Purkinje cell (primary cell): Measurements from ENCODE around the gene SBK3. TPM values are rescaled to one million over a fixed set of nuclear protein-coding genes. Genes with fewer than 3 reads are reported as not detected.

ENCODE experiments used
- polyA plus RNA-seq: library from polyadenylated mRNA; unstranded; fragments of >200 nt; fragmentation: Nextera tagmentation; gene quantifications from 2 replicates; pipeline ENCODE4 v1.2.1, GENCODE V29; 2014

Gene SBK3
- polyA plus RNA-seq = not detected in 2 replicates

DNA sequence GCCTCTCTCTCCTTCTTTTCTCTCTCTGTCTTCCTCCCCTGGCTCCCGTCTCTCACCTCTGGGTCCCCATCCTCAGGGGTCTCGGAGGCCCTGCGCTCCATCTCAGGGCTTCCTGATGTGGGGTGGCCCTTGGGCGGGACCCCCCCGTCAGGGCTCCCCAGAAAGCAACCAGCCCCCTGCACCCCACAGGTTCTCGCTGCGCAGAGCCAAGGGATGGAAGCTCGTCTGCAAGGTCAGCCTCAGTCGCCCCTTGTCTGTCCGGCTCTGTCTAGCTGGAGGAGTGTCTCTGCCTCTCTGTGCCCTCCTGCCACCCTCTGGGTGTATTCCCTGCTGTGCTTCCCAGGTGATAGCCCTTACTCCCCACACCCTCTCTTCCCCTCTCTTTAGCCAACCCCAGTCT lies at the start of gene SBK3:
Gene SBK3, minus strand, starts transcription at position 101 of the 400 bp plus-strand sequence. Its CDS starts 0 bp downstream, at position 101.

GRCh38 chr19:55580628-55581144 lies 35.3 kb upstream of the SBK3 start, which contains the start of gene ZNF579:
Gene ZNF579 (minus strand): TSS chr19:55580848. CDS start chr19:55579639, 1,209 bp downstream.

DNA sequence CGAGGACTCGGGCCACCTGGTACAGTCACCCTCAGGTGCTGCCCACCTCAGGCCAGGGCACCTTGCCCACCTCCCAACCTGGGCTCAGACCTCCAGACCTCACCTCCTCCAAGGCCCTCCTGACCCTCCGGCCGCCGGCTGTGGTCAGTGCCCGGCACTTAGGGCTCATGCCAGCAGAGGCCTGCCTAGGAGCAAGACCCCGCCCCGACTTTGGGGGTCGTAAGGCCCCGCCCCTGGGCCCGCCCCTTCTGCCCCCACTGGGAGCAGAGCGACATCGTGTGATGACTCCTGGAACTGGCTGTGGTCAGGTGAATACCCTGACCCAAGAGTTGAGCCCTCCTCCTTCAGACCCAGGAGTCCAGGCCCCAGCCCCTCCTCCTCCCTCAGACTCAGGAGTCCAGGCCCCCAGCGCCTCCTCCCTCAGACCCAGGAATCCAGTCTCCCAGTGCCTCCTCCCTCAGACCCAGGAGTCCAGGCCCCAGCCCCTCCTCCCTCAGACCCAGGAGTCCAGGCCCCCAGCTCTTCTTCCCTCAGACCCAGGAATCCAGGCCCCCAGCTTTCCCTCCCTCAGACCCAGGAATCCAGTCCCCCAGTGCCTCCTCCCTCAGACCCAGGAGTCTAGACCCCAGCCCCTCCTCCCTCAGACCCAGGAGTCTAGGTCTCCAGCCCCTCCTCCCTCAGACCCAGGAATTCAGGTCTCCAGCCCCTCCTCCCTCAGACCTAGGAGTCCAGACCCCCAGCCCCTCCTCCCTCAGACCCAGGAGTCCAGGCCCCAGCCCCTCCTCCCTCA lies 8.2 kb downstream of the SBK3 start, which contains the start of gene SBK2:
Gene SBK2, minus strand, starts transcription at position 183 of the 790 bp plus-strand sequence. CDS start 839 bp downstream, outside the sequence.

Other genes starting within 250 kb of the SBK3 start
- gene TMEM150B, start 220.2 kb downstream of the SBK3 start, polyA plus RNA-seq = not detected in 2 replicates
- gene KMT5C, start 205.7 kb downstream of the SBK3 start, polyA plus RNA-seq = 0.77 TPM in 1 of 2 replicates, not detected in the other
- gene COX6B2, start 190.8 kb downstream of the SBK3 start, polyA plus RNA-seq = not detected in 2 replicates
- not detected in 2 replicates for gene GARIN5B, start 182.3 kb downstream of the SBK3 start, polyA plus RNA-seq
- not detected in 2 replicates for gene IL11, start 175.1 kb downstream of the SBK3 start, polyA plus RNA-seq
- gene TMEM190, start 168.7 kb downstream of the SBK3 start, polyA plus RNA-seq = not detected in 2 replicates
- gene TMEM238, start 161.3 kb downstream of the SBK3 start, polyA plus RNA-seq = not detected in 2 replicates
- gene RPL28, start 159.6 kb downstream of the SBK3 start, polyA plus RNA-seq = 339 and 376 TPM in 2 replicates
- 1.3 and 1.6 TPM in 2 replicates for gene UBE2S, start 137.8 kb downstream of the SBK3 start, polyA plus RNA-seq
- gene SHISA7, start 102.2 kb downstream of the SBK3 start, polyA plus RNA-seq = 0.62 TPM in 1 of 2 replicates, not detected in the other
- gene ISOC2, start 83.9 kb downstream of the SBK3 start, polyA plus RNA-seq = 0.93 and 1.2 TPM in 2 replicates
- not detected in 2 replicates for gene C19orf85, start 80.8 kb downstream of the SBK3 start, polyA plus RNA-seq
- gene ZNF628, start 68.9 kb downstream of the SBK3 start, polyA plus RNA-seq = not detected in 2 replicates
- 26.9 and 43.3 TPM in 2 replicates for gene NAT14, start 60.4 kb downstream of the SBK3 start, polyA plus RNA-seq
- gene SSC5D, start 57.1 kb downstream of the SBK3 start, polyA plus RNA-seq = 0.05 TPM in 1 of 2 replicates, not detected in the other
- not detected in 2 replicates for gene SBK2, start 8.4 kb downstream of the SBK3 start, polyA plus RNA-seq
- 0.36 and 0.48 TPM in 2 replicates for gene ZNF579, start 35.3 kb upstream of the SBK3 start, polyA plus RNA-seq
- 1.7 and 4.2 TPM in 2 replicates for gene FIZ1, start 54.0 kb upstream of the SBK3 start, polyA plus RNA-seq
- 0.36 TPM in 1 of 2 replicates, not detected in the other for gene ZNF524, start 54.7 kb upstream of the SBK3 start, polyA plus RNA-seq
- 0.22 TPM in 1 of 2 replicates, not detected in the other for gene ZNF865, start 60.1 kb upstream of the SBK3 start, polyA plus RNA-seq
- 0.16 and 0.27 TPM in 2 replicates for gene ZNF784, start 79.0 kb upstream of the SBK3 start, polyA plus RNA-seq
- gene ZNF580, start 95.5 kb upstream of the SBK3 start, polyA plus RNA-seq = 8.2 and 11.4 TPM in 2 replicates
- 0.74 and 4.1 TPM in 2 replicates for gene ZNF581, start 98.1 kb upstream of the SBK3 start, polyA plus RNA-seq
- gene CCDC106, start 102.7 kb upstream of the SBK3 start, polyA plus RNA-seq = 0.35 and 0.67 TPM in 2 replicates
- gene U2AF2, start 109.5 kb upstream of the SBK3 start, polyA plus RNA-seq = 2.8 and 3.7 TPM in 2 replicates
- 1.3 and 1.4 TPM in 2 replicates for gene EPN1, start 129.7 kb upstream of the SBK3 start, polyA plus RNA-seq
- gene NLRP9, start 192.9 kb upstream of the SBK3 start, polyA plus RNA-seq = not detected in 2 replicates
- gene RFPL4A, start 213.6 kb upstream of the SBK3 start, polyA plus RNA-seq = not detected in 2 replicates
- not detected in 2 replicates for gene RFPL4AL1, start 223.6 kb upstream of the SBK3 start, polyA plus RNA-seq